HG02973 (cell line): Measurements from ENCODE around the gene MROH7.
"Not testable (repeated sequence)": the region's sequence is repeated elsewhere in the genome, so short reads cannot be mapped to it uniquely, and the experiment has no call there.

Experiments
- ATAC-seq: cut with Tn5 transposase; IDR thresholded peaks from one replicate; pipeline ENCODE4 v1.9.1; 2021; ENCODE audit warnings: moderate library complexity; ENCODE audit not compliant: unreplicated experiment

Gene MROH7

GRCh38 chr1:54609301-54609921, 32.2 kb upstream of the MROH7 start:
- no peak for ATAC-seq

GRCh38 chr1:54610048-54610447, 31.5 kb upstream of the MROH7 start:
- ATAC-seq, result no peak

- no peak for ATAC-seq
Observed at GRCh38 chr1:54610601-54611580, 30.7 kb upstream of the MROH7 start.

GRCh38 chr1:54611621-54612020, 30.0 kb upstream of the MROH7 start:
- no peak for ATAC-seq

GRCh38 chr1:54614024-54614423, 27.6 kb upstream of the MROH7 start:
- no peak for ATAC-seq

- ATAC-seq, result no peak
Observed at GRCh38 chr1:54614563-54614962, 27.0 kb upstream of the MROH7 start.

GRCh38 chr1:54615531-54616279, 25.9 kb upstream of the MROH7 start:
- ATAC-seq, result no peak

GRCh38 chr1:54619749-54620148, 21.8 kb upstream of the MROH7 start:
- no peak for ATAC-seq

- ATAC-seq, result no peak
Observed at GRCh38 chr1:54623216-54624007, 18.2 kb upstream of the MROH7 start, which contains the start of gene FAM151A. Gene FAM151A, minus strand, starts transcription at chr1:54623525. Its CDS starts 130 bp downstream, at chr1:54623395.

- ATAC-seq, result no peak
Observed at GRCh38 chr1:54624466-54625464, 16.8 kb upstream of the MROH7 start.

- no peak for ATAC-seq
Observed at GRCh38 chr1:54627196-54627595, 14.4 kb upstream of the MROH7 start.

- ATAC-seq, result not testable (repeated sequence)
Observed at GRCh38 chr1:54635804-54636203, 5.8 kb upstream of the MROH7 start.

- ATAC-seq, result not testable (repeated sequence)
Observed at GRCh38 chr1:54636461-54637446, 4.8 kb upstream of the MROH7 start.

- ATAC-seq, result no peak
Observed at GRCh38 chr1:54640361-54640760, 1.2 kb upstream of the MROH7 start.

GRCh38 chr1:54643736-54644135, 2.1 kb downstream of the MROH7 start:
- no peak for ATAC-seq

- no peak for ATAC-seq
Observed at GRCh38 chr1:54645806-54646676, 4.5 kb downstream of the MROH7 start.
